ENCODE measurements around the gene NOC3L.
"Not testable (repeated sequence)": the region's sequence is repeated elsewhere in the genome, so short reads cannot be mapped to it uniquely, and the experiment has no call there.

NOC3L gene

GRCh38 chr10:94361171-94361794 is 1.5 kb downstream of the NOC3L start:
- peak in 1 of 2 donors; percentile 33 for DNase-seq

- DNase-seq = no peak
Observed at GRCh38 chr10:94358480-94358879, 4.3 kb downstream of the NOC3L start.

DNA sequence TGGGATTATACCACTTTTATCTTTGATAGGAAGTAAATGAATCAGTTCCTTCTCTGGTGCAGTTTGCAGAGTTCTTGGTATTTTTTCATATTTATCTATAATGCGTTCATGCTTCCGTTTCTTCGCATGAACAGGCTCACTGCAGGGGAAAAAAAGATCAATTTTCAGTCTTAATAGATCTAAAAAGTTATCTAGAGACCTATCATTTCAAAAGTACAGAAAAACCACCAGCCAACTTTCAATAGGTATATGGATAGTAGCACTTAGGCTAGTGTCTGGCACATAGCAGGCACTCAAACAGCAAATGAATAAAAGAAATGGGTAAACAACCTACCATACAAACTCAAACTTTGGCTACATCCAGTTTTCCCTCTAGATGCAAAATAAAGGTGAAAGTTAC is 5.5 kb downstream of the NOC3L start:
- no peak for DNase-seq

- no peak for DNase-seq
Observed at GRCh38 chr10:94355841-94356240, 6.9 kb downstream of the NOC3L start.

GRCh38 chr10:94353336-94353735 is 9.4 kb downstream of the NOC3L start:
- no peak for DNase-seq

- no peak for DNase-seq
Observed at GRCh38 chr10:94351089-94351488, 11.7 kb downstream of the NOC3L start.

GRCh38 chr10:94350500-94350899 is 12.2 kb downstream of the NOC3L start:
- DNase-seq = not testable (repeated sequence)

DNA sequence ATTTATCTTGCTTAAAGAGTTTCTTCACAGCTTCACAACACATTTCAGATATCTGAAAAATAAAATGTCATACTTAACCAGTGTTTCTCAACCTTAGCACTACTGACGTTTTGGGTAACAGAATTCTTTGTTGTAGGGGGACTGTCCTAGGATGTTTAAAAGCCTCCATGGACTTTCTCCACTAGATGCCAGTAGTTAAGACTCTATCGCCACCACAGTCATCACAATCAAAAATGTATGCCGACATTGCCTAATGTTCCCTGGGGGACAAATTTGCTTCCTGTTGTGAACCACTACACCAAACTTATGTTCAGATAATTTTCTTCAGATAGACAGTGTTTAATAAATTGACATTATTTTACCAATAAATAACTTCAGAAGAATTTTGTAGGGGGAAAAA is 13.4 kb downstream of the NOC3L start:
- DNase-seq = no peak

DNA sequence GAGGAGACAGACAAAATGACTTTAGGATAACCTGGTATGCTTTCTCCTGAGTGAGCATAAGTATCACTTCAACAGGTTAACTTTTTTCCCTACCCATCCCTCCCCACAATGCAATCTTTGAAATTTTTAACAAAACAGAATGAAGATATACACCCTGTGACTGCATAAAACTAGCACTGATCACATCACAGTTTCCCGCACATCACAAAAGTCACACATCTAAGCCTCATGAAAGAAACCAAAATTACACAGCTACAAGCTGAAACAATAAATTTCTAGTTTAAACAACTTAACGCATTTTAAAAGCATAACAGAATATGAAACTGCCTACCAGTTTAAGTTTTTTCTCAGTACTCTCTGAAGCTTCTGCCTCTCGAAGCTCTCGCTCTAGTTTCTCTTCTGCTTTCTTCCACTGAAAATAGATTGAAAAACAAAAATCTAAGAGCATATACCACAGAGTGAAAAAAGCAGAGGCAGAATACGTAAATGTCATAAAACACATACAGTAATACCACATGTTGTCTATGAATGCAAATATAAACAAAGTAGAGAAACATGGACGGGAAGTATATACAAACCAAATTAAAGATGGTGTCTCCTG is 18.1 kb downstream of the NOC3L start:
- DNase-seq = no peak

DNA sequence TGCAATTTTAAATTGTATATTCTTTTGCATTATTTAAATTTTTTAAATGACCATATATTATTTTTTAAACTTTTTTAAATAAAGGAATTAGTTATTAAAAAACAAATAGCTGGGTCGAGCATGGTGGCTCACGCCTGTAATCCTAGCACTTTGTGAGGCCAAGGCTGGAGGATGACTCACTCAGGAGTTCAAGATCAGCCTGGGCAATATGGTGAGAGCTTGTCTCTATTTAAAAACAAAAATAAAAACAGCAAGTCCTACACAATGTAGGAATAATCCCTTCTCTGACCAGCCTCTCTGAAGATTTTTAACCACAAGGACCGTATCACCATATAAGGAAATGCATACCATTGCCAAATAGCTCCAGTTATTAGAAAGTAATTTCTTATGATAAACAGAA is 19.6 kb downstream of the NOC3L start:
- no peak for DNase-seq

GRCh38 chr10:94334857-94335256 is 27.9 kb downstream of the NOC3L start:
- no peak for DNase-seq

DNA sequence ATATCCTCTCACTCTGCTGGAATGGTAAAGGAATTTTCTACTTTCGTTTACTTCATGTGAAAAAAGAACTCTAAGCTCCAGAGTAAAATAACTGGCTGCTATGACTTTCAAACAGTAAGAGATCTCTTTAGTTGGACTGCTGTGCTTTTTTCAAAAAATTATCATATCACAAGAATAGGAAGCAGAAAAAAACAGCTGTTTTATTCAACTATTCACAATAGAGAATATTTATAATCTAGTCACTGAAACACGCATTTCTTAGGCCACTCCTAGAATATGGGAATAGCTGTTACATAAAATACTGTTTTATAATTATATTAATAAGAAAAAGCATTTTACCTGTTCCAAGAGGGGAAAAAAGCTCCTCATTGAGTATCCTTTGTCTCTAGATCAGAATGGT is 29.7 kb downstream of the NOC3L start:
- DNase-seq = no peak

- DNase-seq = no peak
Observed at GRCh38 chr10:94328613-94329012, 34.1 kb downstream of the NOC3L start.

DNA sequence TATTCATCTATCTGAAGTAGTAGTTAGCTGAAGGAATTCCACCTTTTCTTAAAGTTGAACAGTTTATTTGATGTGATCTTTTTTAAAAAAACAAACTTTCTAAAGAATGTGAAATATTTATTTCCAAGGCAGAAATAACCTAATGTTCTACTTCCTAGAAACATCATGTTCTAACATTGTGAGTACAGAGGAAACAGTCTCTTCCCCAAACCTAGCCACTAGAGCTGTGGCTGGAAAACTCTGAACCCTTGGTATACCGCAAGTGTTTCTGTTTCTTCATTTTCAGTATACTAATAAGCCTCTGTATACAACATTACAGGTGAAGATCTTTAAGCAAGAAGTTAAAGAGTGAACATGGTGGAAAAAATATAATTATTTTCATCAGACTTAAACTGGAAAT is 35.1 kb downstream of the NOC3L start:
- DNase-seq = no peak

- DNase-seq = no peak
Observed at GRCh38 chr10:94324609-94325233, 38.0 kb downstream of the NOC3L start.

DNA sequence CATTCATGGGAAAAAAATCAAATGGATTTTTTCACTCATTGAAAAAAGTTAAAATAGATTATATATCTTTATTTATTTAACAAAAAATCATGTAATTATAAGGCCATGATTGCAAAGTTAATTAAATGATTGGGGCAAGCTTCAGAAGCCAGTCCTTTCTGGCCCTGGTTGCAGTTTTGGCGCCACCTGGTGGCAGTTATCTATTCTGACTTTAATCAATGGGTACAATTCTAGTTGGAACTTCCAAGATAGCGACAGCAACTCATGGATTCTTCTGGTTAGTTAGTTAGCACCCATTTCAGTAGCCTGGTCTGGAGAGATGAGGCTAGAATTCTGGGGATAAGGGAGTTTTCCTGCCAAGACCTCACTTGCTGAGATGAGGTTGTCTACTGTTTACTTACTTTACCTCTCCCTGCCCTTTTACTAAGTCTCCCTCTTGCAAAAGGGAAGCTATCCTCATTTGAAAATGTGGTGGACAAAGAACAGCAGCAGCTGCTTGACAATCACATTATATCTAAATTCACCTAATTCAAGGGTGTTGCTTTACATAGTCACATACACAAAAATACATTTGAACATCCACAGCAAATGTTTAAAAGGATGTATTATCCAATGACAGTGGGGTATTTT is 42.3 kb downstream of the NOC3L start:
- DNase-seq = peak; percentile 36 to 57

DNA sequence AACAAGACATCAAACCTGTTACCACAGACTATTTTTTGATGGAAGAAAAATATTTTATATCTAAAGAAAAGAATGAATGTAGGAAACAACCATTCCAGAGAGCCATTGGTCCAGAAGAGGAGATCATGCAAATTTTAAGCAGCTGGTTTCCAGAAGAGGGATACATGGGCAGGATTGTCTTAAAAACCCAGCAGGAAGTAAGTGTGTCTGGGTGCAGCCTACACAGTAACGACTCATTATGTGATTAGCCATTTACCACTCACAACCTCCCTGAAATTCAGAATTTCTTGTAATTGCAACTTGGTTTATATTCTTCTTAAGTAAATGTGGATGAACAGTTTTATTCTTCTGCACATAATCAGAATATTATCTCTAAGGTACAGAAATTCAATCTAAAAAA is 46.2 kb downstream of the NOC3L start:
- no peak for DNase-seq

DNA sequence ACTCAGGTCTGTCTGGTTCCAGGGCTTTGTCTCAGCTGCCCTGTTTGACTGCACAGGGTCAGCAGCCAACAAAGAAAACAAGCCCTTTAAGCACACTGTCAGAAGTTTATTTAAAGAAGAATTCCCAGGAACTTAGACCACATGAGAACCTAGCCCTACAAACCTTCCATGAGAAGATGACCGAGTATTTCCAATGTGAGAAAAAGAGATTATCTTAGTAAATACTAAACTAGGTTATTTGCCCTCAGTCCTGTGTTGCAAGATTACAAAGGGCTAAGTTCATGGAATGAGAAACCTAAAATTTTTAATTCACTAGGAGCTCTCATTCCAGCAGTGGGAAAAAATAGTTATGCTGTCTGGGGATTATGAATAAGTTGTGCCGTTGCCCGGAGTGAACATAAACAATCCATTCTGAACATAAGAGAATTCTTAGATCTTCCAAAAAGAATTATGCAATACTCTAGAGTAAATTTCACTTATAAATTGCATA is 46.7 kb downstream of the NOC3L start:
- DNase-seq = no peak

DNA sequence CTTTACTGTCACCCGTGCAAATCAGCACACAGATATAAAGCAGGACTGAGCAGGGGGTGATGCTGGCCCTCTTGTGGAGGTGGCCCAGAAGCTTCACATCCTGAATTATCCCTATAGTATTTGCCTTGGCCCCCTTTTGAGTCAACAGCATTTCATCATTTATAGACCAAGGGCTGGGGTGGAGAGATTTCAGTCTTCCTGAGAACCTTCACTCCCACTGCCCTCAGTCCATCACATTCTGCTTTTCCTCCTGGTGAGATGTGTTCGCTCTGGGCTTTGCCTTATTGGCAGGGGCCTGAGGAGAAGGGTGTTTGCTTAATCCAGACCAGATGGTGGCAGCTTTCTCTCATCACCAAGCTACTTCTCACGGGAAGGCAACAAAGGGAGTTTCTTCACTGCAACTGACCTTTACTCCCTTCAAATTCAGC is 47.7 kb downstream of the NOC3L start:
- no peak for DNase-seq

GRCh38 chr10:94310369-94310768 is 52.4 kb downstream of the NOC3L start:
- no peak for DNase-seq

- no peak for DNase-seq
Observed at GRCh38 chr10:94308866-94309265, 53.9 kb downstream of the NOC3L start.

GRCh38 chr10:94307046-94307615 is 55.6 kb downstream of the NOC3L start:
- DNase-seq = no peak

GRCh38 chr10:94303929-94304328 is 58.8 kb downstream of the NOC3L start:
- DNase-seq = no peak

DNA sequence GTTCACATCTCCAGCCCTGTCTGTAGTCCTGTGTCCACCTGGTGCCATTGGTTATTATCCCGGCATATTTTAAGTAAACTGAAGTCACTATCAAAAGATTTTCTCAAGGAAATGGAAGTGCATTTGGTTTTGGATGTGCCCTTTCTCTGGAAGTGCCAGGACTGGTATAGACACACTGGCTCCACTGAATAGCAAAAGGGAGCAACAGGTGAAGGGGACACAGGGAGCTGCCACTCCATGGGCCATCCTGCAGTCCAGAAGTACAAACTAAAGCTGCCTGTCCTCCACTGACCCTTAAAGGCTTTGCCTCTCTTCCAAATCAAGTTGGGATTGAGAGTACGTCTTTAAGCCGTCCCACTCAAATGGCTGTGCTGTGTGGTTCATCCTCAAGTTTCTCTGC is 62.7 kb downstream of the NOC3L start:
- no peak for DNase-seq

Measured in CD4-positive, alpha-beta T cell treated with Interleukin-1 beta for 1 hour (primary cell).